ENCODE measurements around the gene IGSF5. TPM values are rescaled to one million over a fixed set of nuclear protein-coding genes. Genes with fewer than 3 reads are reported as not detected.

Gene IGSF5
- total RNA-seq, 4 donors from 2014 or later: not detected

DNA sequence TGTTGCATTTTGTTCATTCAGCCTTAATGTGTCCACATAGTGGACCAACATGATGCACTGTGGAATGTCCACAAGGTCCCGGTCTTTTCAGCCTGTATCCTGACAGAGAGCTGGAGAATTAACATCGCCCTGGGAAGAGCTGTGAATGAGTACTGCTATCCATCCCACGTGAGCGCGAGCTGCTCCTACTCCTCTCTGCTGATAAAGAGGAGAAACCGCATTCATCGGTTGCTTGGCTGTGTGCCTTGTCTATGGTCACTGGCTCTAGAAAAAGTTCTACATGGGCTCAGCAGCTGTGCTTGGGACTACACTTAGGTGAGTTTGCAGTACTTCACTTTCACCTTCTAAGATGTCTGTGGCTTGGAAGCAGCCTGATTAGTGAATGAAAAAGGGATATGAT is 31.1 kb upstream of the IGSF5 start:
- no peaks in the 10 kb centered on the region for H3K36me3 ChIP-seq
- no peak for TF ChIP-seq POLR2A (IDR thresholded peaks at IDR 0.05)
- TF ChIP-seq, protein P1, sequence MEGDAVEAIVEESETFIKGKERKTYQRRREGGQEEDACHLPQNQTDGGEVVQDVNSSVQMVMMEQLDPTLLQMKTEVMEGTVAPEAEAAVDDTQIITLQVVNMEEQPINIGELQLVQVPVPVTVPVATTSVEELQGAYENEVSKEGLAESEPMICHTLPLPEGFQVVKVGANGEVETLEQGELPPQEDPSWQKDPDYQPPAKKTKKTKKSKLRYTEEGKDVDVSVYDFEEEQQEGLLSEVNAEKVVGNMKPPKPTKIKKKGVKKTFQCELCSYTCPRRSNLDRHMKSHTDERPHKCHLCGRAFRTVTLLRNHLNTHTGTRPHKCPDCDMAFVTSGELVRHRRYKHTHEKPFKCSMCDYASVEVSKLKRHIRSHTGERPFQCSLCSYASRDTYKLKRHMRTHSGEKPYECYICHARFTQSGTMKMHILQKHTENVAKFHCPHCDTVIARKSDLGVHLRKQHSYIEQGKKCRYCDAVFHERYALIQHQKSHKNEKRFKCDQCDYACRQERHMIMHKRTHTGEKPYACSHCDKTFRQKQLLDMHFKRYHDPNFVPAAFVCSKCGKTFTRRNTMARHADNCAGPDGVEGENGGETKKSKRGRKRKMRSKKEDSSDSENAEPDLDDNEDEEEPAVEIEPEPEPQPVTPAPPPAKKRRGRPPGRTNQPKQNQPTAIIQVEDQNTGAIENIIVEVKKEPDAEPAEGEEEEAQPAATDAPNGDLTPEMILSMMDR (IDR thresholded peaks at IDR 0.05 in 4 of 5, conservative IDR thresholded peaks at IDR 0.05 in 1 of 5): no peak
- no peak for ATAC-seq
- peaks cover 0 to 3% (median 3%) of the 10 kb centered on the region in 3 donors for H3K27me3 ChIP-seq
- in situ Hi-C loops (cut with MboI; ENCODE audit: low sequenced_read_pairs in 4 of 4) (no loop called here), intact Hi-C loops (cut with DNase I; ENCODE audit: low total_unique reads) (no loop called here)
- peaks cover 0 to 4% of the 10 kb centered on the region in 2 donors for H3K4me1 ChIP-seq
- H3K9me3 ChIP-seq: no peaks in the 10 kb centered on the region
- no peak overlapping the region for H3K27ac ChIP-seq
- DNase-seq: no peak
- H3K4me3 ChIP-seq: no peak overlapping the region

DNA sequence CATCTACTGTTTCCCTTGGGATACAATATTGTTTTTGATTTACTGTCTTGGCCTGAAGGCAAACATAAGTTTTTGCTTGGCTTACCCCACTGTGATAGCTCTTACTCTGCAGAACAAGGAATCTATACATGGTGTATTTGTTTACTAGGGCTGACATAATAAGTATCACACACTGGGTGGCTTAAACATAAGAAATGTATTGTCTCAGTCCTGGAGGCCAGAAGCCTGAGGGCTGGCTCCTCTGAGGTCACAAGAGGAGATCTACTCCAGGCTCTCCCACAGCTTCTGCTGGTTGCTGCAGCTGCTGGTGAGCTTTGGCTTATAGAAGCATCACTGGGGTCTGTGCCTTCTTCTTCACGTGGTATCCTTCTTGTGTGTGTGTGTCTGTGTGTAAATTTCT is 30.7 kb upstream of the IGSF5 start:
- intact Hi-C loops (cut with DNase I; ENCODE audit: low total_unique reads) (no loop called here), in situ Hi-C loops (cut with MboI; ENCODE audit: low sequenced_read_pairs in 4 of 4) (no loop called here)

DNA sequence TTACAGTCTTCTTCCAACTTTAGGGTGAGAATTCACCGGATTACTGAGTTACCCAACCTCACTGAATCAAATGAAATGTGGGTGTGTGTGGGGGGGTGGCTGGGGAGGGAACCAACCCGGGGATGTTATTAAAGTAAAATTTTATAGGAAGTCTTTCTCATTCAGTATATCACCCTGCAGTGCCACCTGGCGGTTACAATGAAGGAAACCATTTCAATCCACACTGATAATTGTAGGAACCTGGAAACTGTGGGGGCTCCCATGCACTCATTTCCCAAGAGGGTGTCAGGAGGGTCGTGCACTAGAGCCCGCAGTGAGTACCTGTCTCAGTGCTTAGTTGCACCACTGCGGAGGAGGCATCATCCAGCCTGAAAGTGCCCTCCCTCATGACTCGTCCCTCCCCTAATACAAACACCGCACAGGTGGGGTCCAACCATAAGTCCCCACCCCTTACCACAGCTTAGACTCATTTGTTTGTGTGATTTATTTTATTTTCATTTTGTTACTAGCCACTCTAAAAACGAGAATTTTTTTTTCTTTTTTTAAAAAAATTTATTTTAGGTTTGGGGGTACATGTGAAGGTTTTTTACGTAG is 29.1 kb upstream of the IGSF5 start:
- ATAC-seq (peak; percentile 45 to 56), DNase-seq (peak in 1 of 2 donors; percentile 32)
- Histone ChIP-seq H3K4me1 (peaks cover 0 to 4% of the 10 kb centered on the region in 2 donors), H3K36me3 (no peaks in the 10 kb centered on the region), H3K27me3 (peaks cover 0 to 3% (median 3%) of the 10 kb centered on the region in 3 donors), H3K4me3 (no peak overlapping the region), H3K27ac (no peak overlapping the region), H3K9me3 (no peaks in the 10 kb centered on the region)
- TF ChIP-seq POLR2A (IDR thresholded peaks at IDR 0.05): no peak
- TF ChIP-seq, protein P1 (IDR thresholded peaks at IDR 0.05 in 4 of 5, conservative IDR thresholded peaks at IDR 0.05 in 1 of 5): peak; percentile 26 to 72 (median 65)
- in situ Hi-C loops (cut with MboI; ENCODE audit: low sequenced_read_pairs in 4 of 4): loop anchor here (5.0 kb wide), 2 partner anchors 194 to 199 kb away; no protein-coding TSS in a partner anchor
- intact Hi-C loops (cut with DNase I; ENCODE audit: low total_unique reads): loop anchor here (1.0 kb wide), 1 partner anchor 198 kb away; no protein-coding TSS in a partner anchor

More for the DNA sequence above, 30.7 kb upstream of the IGSF5 start:
- DNase-seq (no peak), ATAC-seq (no peak)
- Histone ChIP-seq H3K9me3 (no peaks in the 10 kb centered on the region), H3K4me1 (peaks cover 0 to 4% of the 10 kb centered on the region in 2 donors), H3K36me3 (no peaks in the 10 kb centered on the region), H3K27me3 (peaks cover 0 to 3% (median 3%) of the 10 kb centered on the region in 3 donors), H3K27ac (no peak overlapping the region), H3K4me3 (no peak overlapping the region)
- TF ChIP-seq, protein P1 (IDR thresholded peaks at IDR 0.05 in 4 of 5, conservative IDR thresholded peaks at IDR 0.05 in 1 of 5): no peak

DNA sequence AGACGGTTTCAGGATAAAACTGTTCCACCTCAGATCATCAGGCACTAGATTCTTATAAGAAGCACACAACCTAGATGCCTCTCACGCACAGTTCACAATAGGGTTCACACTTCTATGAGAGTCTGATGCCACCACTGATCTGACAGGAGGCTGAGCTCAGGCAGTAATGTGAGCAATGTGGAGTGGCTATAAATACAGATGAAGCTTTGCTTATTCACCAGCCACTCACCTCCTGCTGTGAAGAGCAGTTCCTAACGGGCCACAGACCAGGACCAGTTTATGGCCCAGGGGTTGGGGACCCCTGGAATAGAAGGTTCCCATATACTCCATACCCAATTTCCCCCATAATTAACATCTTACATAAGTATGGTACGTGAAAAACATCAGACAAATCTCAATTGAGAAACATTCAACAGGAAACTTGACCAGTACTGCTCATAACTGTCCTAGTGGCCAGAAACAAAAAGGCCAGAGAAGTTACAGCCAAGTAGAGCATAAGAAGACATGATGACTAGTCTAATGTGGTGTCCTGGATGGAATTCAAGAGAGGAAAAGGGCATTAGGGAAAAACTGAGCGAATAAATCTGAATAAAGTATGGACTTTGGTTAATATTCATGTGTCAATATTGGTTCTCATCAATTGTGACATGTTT is 24.7 kb upstream of the IGSF5 start:
- ATAC-seq (peak in 1 of 2 donors; percentile 61), DNase-seq (no peak)
- H3K4me1 ChIP-seq: peaks cover 0 to 4% of the 10 kb centered on the region in 2 donors
- no peaks in the 10 kb centered on the region for H3K27me3 ChIP-seq
- no peaks in the 10 kb centered on the region for H3K9me3 ChIP-seq
- in situ Hi-C loops (cut with MboI; ENCODE audit: low sequenced_read_pairs in 4 of 4): no loop called here
- H3K4me3 ChIP-seq: no peak overlapping the region
- intact Hi-C loops (cut with DNase I; ENCODE audit: low total_unique reads): no loop called here
- H3K36me3 ChIP-seq: no peaks in the 10 kb centered on the region
- H3K27ac ChIP-seq: no peak overlapping the region
- TF ChIP-seq, protein P1 (IDR thresholded peaks at IDR 0.05 in 4 of 5, conservative IDR thresholded peaks at IDR 0.05 in 1 of 5): no peak
- no peak for TF ChIP-seq POLR2A (IDR thresholded peaks at IDR 0.05)
